ENCODE results near the gene LRFN2.

GRCh38 chr6:40563111-40563510, 24.1 kb downstream of the LRFN2 start:
- TF ChIP-seq EZH2 (IDR thresholded peaks at IDR 0.05; ENCODE audit: insufficient read depth, low read length) (no peak), CTCF (IDR thresholded peaks at IDR 0.05; ENCODE audit: insufficient read depth, low read depth, low read length) (no peak)

Measured in astrocyte (in vitro differentiated cells and primary cell).